H1 (cell line): ENCODE measurements around the gene ARAP3. TPM values are rescaled to one million over a fixed set of nuclear protein-coding genes. Genes with fewer than 3 reads are reported as not detected.

ENCODE experiments used
- CTCF ChIA-PET: fragments of 300-600 bp; sonication (Branson Sonifier 250); formaldehyde crosslinking; loops from one replicate; lab custom pipeline; 2021; ENCODE audit not compliant: partially characterized antibody; lab: Charles Lee
- POLR2A ChIA-PET: fragments of 300-600 bp; sonication (Branson Sonifier 250); formaldehyde crosslinking; loops from one replicate; lab custom pipeline; 2021; ENCODE audit warnings: inconsistent platforms; ENCODE audit not compliant: partially characterized antibody; lab: Charles Lee
- DNase-seq, 2 experiments: peaks; one replicate each; pipeline versions ENCODE4 v3.0.0 to v3.0.0-alpha.2; 2010 to 2022; ENCODE audit warnings: low spot score in 2 of 2, low read depth in 1 of 2, mixed read lengths in 1 of 2
- FAIRE-seq: peaks from 2 replicates; lab custom pipeline; 2011; peaks lifted over from hg19 to GRCh38; lab: Jason Lieb, UNC
- H2AFZ ChIP-seq: 2 replicates; pipeline ENCODE4 v1.8.1; 2012; ENCODE audit warnings: low read length, inconsistent platforms
- H2AK5ac ChIP-seq: 2 replicates; pipeline ENCODE4 v1.6.1; 2013; ENCODE audit warnings: low read depth, low read length
- H2BK120ac ChIP-seq: replicated peaks from 2 replicates; pipeline ENCODE3; 2013; ENCODE audit warnings: low read depth, low read length, inconsistent platforms
- H2BK12ac ChIP-seq: 2 replicates; pipeline ENCODE4 v1.6.1; 2013; ENCODE audit warnings: low read depth, low read length
- H2BK15ac ChIP-seq: 2 replicates; pipeline ENCODE4 v1.6.1; 2013; ENCODE audit warnings: low read length
- H2BK20ac ChIP-seq: 2 replicates; pipeline ENCODE4 v1.6.1; 2013; ENCODE audit warnings: low read length
- H2BK5ac ChIP-seq: 2 replicates; pipeline ENCODE4 v1.6.1; 2013; ENCODE audit warnings: low read depth, low read length
- H3K14ac ChIP-seq: 2 replicates; pipeline ENCODE4 v1.6.1; 2013; ENCODE audit warnings: inconsistent platforms; ENCODE audit not compliant: insufficient read length
- H3K18ac ChIP-seq: 2 replicates; pipeline ENCODE4 v1.6.1; 2013; ENCODE audit warnings: low read length; ENCODE audit errors: extremely low read depth
- H3K23ac ChIP-seq: 2 replicates; pipeline ENCODE4 v1.6.1; 2013; ENCODE audit warnings: inconsistent platforms; ENCODE audit not compliant: insufficient read length
- H3K23me2 ChIP-seq: 2 replicates; pipeline ENCODE4 v1.6.1; 2013; ENCODE audit warnings: low read depth, low read length
- H3K27ac ChIP-seq: 2 replicates; pipeline ENCODE4 v1.6.1; 2011; ENCODE audit warnings: low read depth, low read length, inconsistent platforms
- H3K27me3 ChIP-seq, 4 experiments: replicated peaks in 1 of 4; 1 replicate in 1 of 4; 2 replicates in 3 of 4; pipeline versions ENCODE4 v1.6.1 to v1.8.1; 2011 to 2013; ENCODE audit warnings: low read length in 3 of 4, mild to moderate bottlenecking in 3 of 4, inconsistent platforms in 2 of 4, mixed read lengths in 2 of 4, moderate library complexity in 1 of 4; ENCODE audit not compliant: control insufficient read depth in 3 of 4, insufficient read depth in 3 of 4; ENCODE audit errors: extremely low read depth in 1 of 4
- H3K36me3 ChIP-seq, 4 experiments: 2 replicates each; pipeline versions ENCODE4 v1.6.1 to v1.8.1; 2011 to 2013; ENCODE audit warnings: mild to moderate bottlenecking in 4 of 4, low read length in 3 of 4, moderate library complexity in 2 of 4, control low read depth in 1 of 4, inconsistent platforms in 1 of 4; ENCODE audit not compliant: insufficient read depth in 4 of 4, control insufficient read depth in 2 of 4
- H3K4ac ChIP-seq: replicated peaks from 2 replicates; pipeline ENCODE3; 2013; ENCODE audit warnings: low read length, low read depth, mixed read lengths, inconsistent platforms; ENCODE audit not compliant: insufficient read length
- H3K4me1 ChIP-seq, 4 experiments: replicated peaks in 1 of 4; 1 replicate in 1 of 4; 2 replicates in 3 of 4; pipeline versions ENCODE4 v1.6.1 to v1.8.1; 2011 to 2013; ENCODE audit warnings: low read length in 3 of 4, inconsistent platforms in 2 of 4, mixed read lengths in 1 of 4; ENCODE audit not compliant: insufficient read depth in 4 of 4, control insufficient read depth in 3 of 4
- H3K4me2 ChIP-seq, 2 experiments: 2 replicates each; pipeline versions ENCODE4 v1.6.1 to v1.8.1; 2011 to 2013; ENCODE audit warnings: low read depth in 2 of 2, low read length in 2 of 2, control low read depth in 1 of 2, inconsistent platforms in 1 of 2, mild to moderate bottlenecking in 1 of 2; ENCODE audit not compliant: insufficient read depth in 1 of 2
- H3K4me3 ChIP-seq, 4 experiments: fragments of 200-600, 300-600 bp in 1 of 4; sonication (generic), shearing (Covaris generic), sonication (Bioruptor Twin) in 1 of 4; 2 replicates each; pipeline versions ENCODE4 v1.5.1 to v1.8.1; 2011 to 2016; ENCODE audit warnings: low read length in 4 of 4, low read depth in 3 of 4, control low read depth in 2 of 4, inconsistent platforms in 2 of 4, mild to moderate bottlenecking in 2 of 4, mixed read lengths in 1 of 4, moderate library complexity in 1 of 4; ENCODE audit not compliant: insufficient read depth in 2 of 4; ENCODE audit errors: extremely low read depth in 1 of 4
- H3K56ac ChIP-seq: replicated peaks from 2 replicates; pipeline ENCODE3; 2013; ENCODE audit warnings: low read depth, mild to moderate bottlenecking, mixed read lengths, low read length, inconsistent platforms; ENCODE audit not compliant: insufficient read length
- H3K79me1 ChIP-seq: 2 replicates; pipeline ENCODE4 v1.6.1; 2013; ENCODE audit warnings: low read depth, low read length, control low read depth
- H3K79me2 ChIP-seq, 2 experiments: 2 replicates each; pipeline versions ENCODE4 v1.6.1 to v1.8.1; 2012 to 2013; ENCODE audit warnings: low read length in 2 of 2, mild to moderate bottlenecking in 2 of 2, inconsistent platforms in 1 of 2; ENCODE audit not compliant: insufficient read depth in 2 of 2, control insufficient read depth in 1 of 2
- H3K9ac ChIP-seq, 4 experiments: replicated peaks in 1 of 4; 1 replicate in 1 of 4; 2 replicates in 3 of 4; pipeline versions ENCODE4 v1.6.1 to v1.8.1; 2011 to 2013; ENCODE audit warnings: low read depth in 3 of 4, low read length in 3 of 4, control low read depth in 2 of 4, mild to moderate bottlenecking in 2 of 4, moderate library complexity in 2 of 4, inconsistent platforms in 1 of 4; ENCODE audit errors: extremely low read depth in 1 of 4
- H3K9me3 ChIP-seq, 2 experiments: 2 replicates each; pipeline versions ENCODE4 v1.6.1 to v1.8.1; 2012 to 2013; ENCODE audit warnings: mild to moderate bottlenecking in 2 of 2, moderate library complexity in 2 of 2, control low read depth in 1 of 2, inconsistent platforms in 1 of 2, low read depth in 1 of 2, low read length in 1 of 2, mixed read lengths in 1 of 2; ENCODE audit not compliant: insufficient read depth in 2 of 2
- H4K20me1 ChIP-seq, 2 experiments: replicated peaks in 1 of 2; 2 replicates each; pipeline versions ENCODE3 to v1.8.1; 2011 to 2013; ENCODE audit warnings: inconsistent platforms in 2 of 2, low read length in 2 of 2, mild to moderate bottlenecking in 1 of 2; ENCODE audit not compliant: insufficient read depth in 2 of 2, control insufficient read depth in 1 of 2
- H4K5ac ChIP-seq: 2 replicates; pipeline ENCODE4 v1.6.1; 2013; ENCODE audit warnings: low read length, low read depth, mixed read lengths, inconsistent platforms; ENCODE audit not compliant: insufficient read length
- H4K8ac ChIP-seq: 2 replicates; pipeline ENCODE4 v1.8.0; 2013; ENCODE audit warnings: mild to moderate bottlenecking, moderate library complexity, low read length, inconsistent platforms; ENCODE audit not compliant: insufficient read depth; ENCODE audit errors: extremely low read depth
- H4K91ac ChIP-seq: replicated peaks from 2 replicates; pipeline ENCODE3; 2013; ENCODE audit warnings: low read length, mixed read lengths, inconsistent platforms; ENCODE audit not compliant: insufficient read length
- CREB1 ChIP-seq: IDR thresholded peaks from 2 replicates; pipeline ENCODE4 v1.6.1; 2012; ENCODE audit warnings: inconsistent platforms
- POLR2AphosphoS5 ChIP-seq: IDR thresholded peaks from 2 replicates; pipeline ENCODE4 v1.6.1; 2011; ENCODE audit warnings: low read depth, low read length
- SIN3A ChIP-seq, 2 experiments: IDR thresholded peaks in 1 of 2; conservative IDR thresholded peaks in 1 of 2; 2 replicates each; pipeline ENCODE4 v1.6.1; 2011 to 2012; ENCODE audit warnings: low read length in 2 of 2, improper control_type of control experiment in 1 of 2, low read depth in 1 of 2, mild to moderate bottlenecking in 1 of 2
- SP1 ChIP-seq: IDR thresholded peaks from 2 replicates; pipeline ENCODE4 v1.6.1; 2011; ENCODE audit warnings: low read depth, low read length
- SP4 ChIP-seq: IDR thresholded peaks from 2 replicates; pipeline ENCODE4 v1.6.1; 2012; ENCODE audit warnings: low read length, inconsistent platforms
- WGBS, 2 experiments: shearing (Covaris generic) in 1 of 2; methylation state at CpG; one replicate each; pipeline versions ENCODE4 v1.1.6 to v1.1.7; 2013 to 2015; ENCODE audit warnings: low lambda C conversion rate in 2 of 2, mixed read lengths in 2 of 2, inconsistent platforms in 1 of 2, low coverage in 1 of 2, missing lambda C conversion rate in 1 of 2; ENCODE audit not compliant: insufficient replicate concordance in 2 of 2, insufficient coverage in 1 of 2, insufficient read length in 1 of 2; ENCODE audit errors: extremely low coverage in 1 of 2, missing lambda C conversion rate in 1 of 2; 5-methylcytosine and 5-hydroxymethylcytosine counted together
- polyA plus RNA-seq, 7 experiments: library from polyadenylated mRNA; depleted of rRNA in 3 of 7; stranded (reverse) in 5 of 7; unstranded in 2 of 7; fragments of >200 nt in 5 of 7; fragments of 200-250 nt in 2 of 7; gene quantifications; 1 replicate in 5 of 7; 2 replicates in 1 of 7; 4 replicates in 1 of 7; pipeline versions ENCODE4 v1.2.1 to v1.2.3, GENCODE V29; 2011 to 2013; ENCODE audit warnings: missing spikeins in 2 of 7, mixed read lengths in 2 of 7
- total RNA-seq: library from RNA; stranded (reverse); fragmentation: NEBNext Ultra II Directional; extraction: Animal tissue kit (Norgen Biotek cat#: 25700); gene quantifications from 2 replicates; pipeline ENCODE4 v1.2.1, GENCODE V29; 2021

ARAP3 gene
- total and polyA plus RNA-seq, 2 of the 8 experiments (the other 6 are each of a cell fraction or from before 2014, with no cell fraction given), result 14.4 to 48.6 TPM

DNA sequence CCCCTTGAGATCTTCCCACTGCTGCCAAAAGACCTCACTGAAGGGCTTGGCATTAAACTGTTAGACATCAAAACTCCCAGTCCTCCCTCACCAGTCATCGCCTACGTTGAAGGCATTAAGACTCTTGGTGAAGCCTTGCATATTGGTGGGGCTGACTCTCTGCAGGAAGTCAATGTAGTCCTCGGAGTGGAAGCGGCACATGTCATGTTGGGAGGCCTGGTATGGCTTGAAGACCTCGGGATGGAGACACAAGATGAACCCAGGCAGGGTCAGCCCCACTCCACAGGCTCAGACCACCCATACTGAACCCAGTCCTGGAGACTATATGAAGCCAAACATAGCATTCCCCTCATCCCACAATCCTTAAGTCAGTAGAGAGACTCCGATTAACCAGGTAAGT lies 47.3 kb downstream of the ARAP3 start:
- Histone ChIP-seq H4K5ac (no peak overlapping the region), H3K79me2 (peaks cover 10 to 48% of the 10 kb centered on the region in 2 experiments), H3K9me3 (no peaks in the 10 kb centered on the region), H3K27me3 (peaks cover 0 to 4% (median 0%) of the 10 kb centered on the region in 4 experiments; a peak in 1 of 7 replicates), H3K4ac (no peak overlapping the region), H2BK15ac (no peak overlapping the region), H2BK20ac (no peak overlapping the region), H4K20me1 (peaks cover 4 to 13% of the 10 kb centered on the region in 2 experiments), H3K18ac (no peak overlapping the region), H3K9ac (no peak overlapping the region), H2AFZ (no peak overlapping the region), H2BK5ac (no peak overlapping the region), H2BK120ac (no peak overlapping the region), H3K27ac (no peak overlapping the region), H3K4me3 (no peak overlapping the region), H3K79me1 (peaks cover 12% of the 10 kb centered on the region), H2BK12ac (no peak overlapping the region), H3K56ac (no peak overlapping the region), H3K23ac (no peak overlapping the region), H3K14ac (no peak overlapping the region), H3K23me2 (peaks cover 14% of the 10 kb centered on the region), H3K36me3 (peaks cover 0 to 16% (median 1%) of the 10 kb centered on the region in 4 experiments; a peak in 3 of 8 replicates), H3K4me1 (peaks cover 0 to 5% (median 3%) of the 10 kb centered on the region in 4 experiments; a peak in 5 of 7 replicates), H4K8ac (no peak overlapping the region; the same call in 1 of the 2 replicates), H3K4me2 (no peak overlapping the region; a peak in 1 of 4 replicates), H4K91ac (no peak overlapping the region), H2AK5ac (no peak overlapping the region)
- 91% methylated on average over 6 of the region's 6 CpGs; no CpG with 5 or more reads in 1 of the 2 experiments for WGBS, 2 experiments
- ChIA-PET POLR2A (interaction anchor here (1.2 to 6.8 kb wide), 3 partner anchors 10 to 17 kb away, joined by 3 to 96 read pairs (median 75); partner anchors contain the start of genes DIAPH1 and FCHSD1), CTCF (interaction anchor here (1.3 to 10.3 kb wide), 5 partner anchors 10 to 42 kb away, joined by 3 to 117 read pairs (median 9); partner anchors contain the start of gene DIAPH1)
- no peak for FAIRE-seq
- no peak for DNase-seq
- TF ChIP-seq CREB1 (no peak), SP1 (no peak), SP4 (no peak), POLR2AphosphoS5 (no peak), SIN3A (conservative IDR thresholded peaks at IDR 0.05 in 1 of 2, IDR thresholded peaks at IDR 0.05 in 1 of 2; ENCODE audit: low read depth in 1 of 2, low read length in 2 of 2) (no peak)
